Endothelial cell of umbilical vein (primary cell): ENCODE data around the gene KCNG2. TPM values are rescaled to one million over a fixed set of nuclear protein-coding genes. Genes with fewer than 3 reads are reported as not detected.

Experiments used
- BruUV-seq: library from RNA; stranded (reverse); fragments of 400-500 nt; replicated peaks from 2 replicates; lab custom pipeline; 2021; lab: Mats Ljungman, UMichigan
- CTCF ChIA-PET: fragments of 300-600, 350-600 bp; sonication (Branson Sonifier 250); formaldehyde crosslinking; loops from one replicate; lab custom pipeline; 2021; ENCODE audit warnings: antibody characterized with exemption, inconsistent platforms; lab: Charles Lee
- POLR2A ChIA-PET: fragments of 300-600, 350-600 bp; sonication (Branson Sonifier 250); formaldehyde crosslinking; loops from one replicate; lab custom pipeline; 2021; ENCODE audit warnings: antibody characterized with exemption, inconsistent platforms; lab: Charles Lee
- DNase-seq: peaks from one replicate; pipeline ENCODE4 v3.0.0-alpha.2; 2011; ENCODE audit warnings: low read depth, low spot score
- FAIRE-seq: peaks from 2 replicates; lab custom pipeline; 2011; peaks lifted over from hg19 to GRCh38; lab: Jason Lieb, UNC
- H2AFZ ChIP-seq: 2 replicates; pipeline ENCODE4 v1.6.0; 2012; ENCODE audit warnings: low read depth, low read length, control low read depth, inconsistent platforms
- H3K27ac ChIP-seq: 2 replicates; pipeline ENCODE4 v1.5.1; 2011; ENCODE audit warnings: low read depth, mild to moderate bottlenecking, control low read depth, low read length, moderate library complexity; ENCODE audit not compliant: insufficient read depth
- H3K27me3 ChIP-seq, 2 experiments: 2 replicates each; pipeline versions ENCODE4 v1.6.0 to v1.6.1; 2011; ENCODE audit warnings: low read length in 2 of 2, mixed read lengths in 1 of 2; ENCODE audit not compliant: control insufficient read depth in 2 of 2, insufficient read depth in 2 of 2
- H3K36me3 ChIP-seq, 2 experiments: 2 replicates in 1 of 2; 3 replicates in 1 of 2; pipeline ENCODE4 v1.5.1; 2011; ENCODE audit warnings: low read length in 2 of 2, mild to moderate bottlenecking in 1 of 2, moderate library complexity in 1 of 2; ENCODE audit not compliant: control insufficient read depth in 2 of 2, insufficient read depth in 2 of 2; ENCODE audit errors: extremely low read depth in 1 of 2
- H3K4me1 ChIP-seq: 3 replicates; pipeline ENCODE4 v1.5.1; 2011; ENCODE audit warnings: mild to moderate bottlenecking, low read length; ENCODE audit not compliant: control insufficient read depth, insufficient read depth; ENCODE audit errors: extremely low read depth
- H3K4me2 ChIP-seq: 2 replicates; pipeline ENCODE4 v1.6.1; 2011; ENCODE audit warnings: low read length, control low read depth, mixed read lengths; ENCODE audit not compliant: insufficient read depth
- H3K4me3 ChIP-seq, 3 experiments: fragments of 200-600 bp in 1 of 3; sonication (generic), shearing (Covaris generic) in 1 of 3; replicated peaks in 1 of 3; 2 replicates each; pipeline ENCODE4 v1.5.1; 2011 to 2016; ENCODE audit warnings: control low read depth in 3 of 3, low read length in 3 of 3, mild to moderate bottlenecking in 2 of 3, inconsistent platforms in 1 of 3, low read depth in 1 of 3, moderate library complexity in 1 of 3; ENCODE audit not compliant: insufficient read depth in 1 of 3
- H3K79me2 ChIP-seq: 2 replicates; pipeline ENCODE4 v1.6.0; 2012; ENCODE audit warnings: low read length, inconsistent platforms; ENCODE audit not compliant: control insufficient read depth, insufficient read depth
- H3K9ac ChIP-seq: replicated peaks from 2 replicates; pipeline ENCODE3; 2011; ENCODE audit warnings: low read length, control low read depth; ENCODE audit not compliant: insufficient read depth; ENCODE audit errors: extremely low read depth
- H3K9me1 ChIP-seq: replicated peaks from 3 replicates; pipeline ENCODE4 v1.6.0; 2011; ENCODE audit warnings: mild to moderate bottlenecking, low read length; ENCODE audit not compliant: control insufficient read depth, insufficient read depth; ENCODE audit errors: extremely low read depth
- H3K9me3 ChIP-seq: replicated peaks from 2 replicates; pipeline ENCODE4 v1.5.1; 2012; ENCODE audit warnings: low read length, inconsistent platforms; ENCODE audit not compliant: control insufficient read depth, insufficient read depth
- H4K20me1 ChIP-seq: replicated peaks from 2 replicates; pipeline ENCODE3; 2011; ENCODE audit warnings: mild to moderate bottlenecking, low read length; ENCODE audit not compliant: control insufficient read depth, insufficient read depth; ENCODE audit errors: extremely low read depth
- EZH2 ChIP-seq: IDR thresholded peaks from 2 replicates; pipeline ENCODE4 v1.6.1; 2012; ENCODE audit warnings: borderline replicate concordance, low read depth, mild to moderate bottlenecking, moderate library complexity, low read length, inconsistent platforms; ENCODE audit not compliant: severe bottlenecking
- FOS ChIP-seq: IDR thresholded peaks from 2 replicates; pipeline ENCODE4 v1.6.1; 2011; ENCODE audit warnings: mild to moderate bottlenecking, low read length, moderate library complexity, borderline replicate concordance; ENCODE audit not compliant: insufficient read depth
- GATA2 ChIP-seq: IDR thresholded peaks from 2 replicates; pipeline ENCODE4 v1.7.0; 2011; ENCODE audit warnings: low read depth, mild to moderate bottlenecking, moderate library complexity, mixed read lengths, low read length; ENCODE audit not compliant: insufficient read length, insufficient read depth
- JUN ChIP-seq: IDR thresholded peaks from 2 replicates; pipeline ENCODE4 v1.6.1; 2011; ENCODE audit warnings: borderline replicate concordance, low read depth; ENCODE audit not compliant: insufficient read length, insufficient read depth
- MYC ChIP-seq: IDR thresholded peaks from one replicate; pipeline ENCODE4 v1.6.1; 2011; ENCODE audit warnings: mild to moderate bottlenecking, low read depth, low read length
- POLR2A ChIP-seq: IDR thresholded peaks from 2 replicates; pipeline ENCODE4 v1.6.1; 2012; ENCODE audit warnings: low read depth, mild to moderate bottlenecking, control low read depth, low read length
- POLR2AphosphoS5 ChIP-seq: IDR thresholded peaks from 2 replicates; pipeline ENCODE4 v1.6.1; 2012; ENCODE audit warnings: low read depth, mild to moderate bottlenecking, control low read depth, low read length, moderate library complexity; ENCODE audit not compliant: insufficient read depth
- dilution Hi-C: fragments of 300-500 bp; cut with MboI; formaldehyde crosslinking; loops from one replicate; pipeline ENCODE4 v1.15.0; 2019; ENCODE audit warnings: low sequenced_read_pairs; ENCODE audit not compliant: extremely low pct_ligation_motif_present
- intact Hi-C: fragments of 100-400 bp; cut with micrococcal nuclease; formaldehyde crosslinking; loops from one replicate; pipeline ENCODE4 v1.10.0; 2022
- polyA plus RNA-seq, 4 experiments: library from polyadenylated mRNA; depleted of rRNA in 3 of 4; stranded (reverse) in 3 of 4; unstranded in 1 of 4; fragments of >200 nt; gene quantifications; 2 replicates each; pipeline versions ENCODE4 v1.2.1 to v1.2.3, GENCODE V29; 2011 to 2012; ENCODE audit warnings: missing spikeins in 1 of 4
- total RNA-seq: library from RNA; stranded (reverse); gene quantifications from 2 replicates; pipeline ENCODE4 v1.2.3, GENCODE V29; 2021
- TF ChIP-seq, protein P1 (sequence below): IDR thresholded peaks from 2 replicates; pipeline ENCODE4 v1.6.1; 2011; ENCODE audit not compliant: insufficient read depth, insufficient read length
- TF ChIP-seq, protein P2 (sequence below), 2 donors: IDR thresholded peaks; 1 replicate in 1 of 2; 2 replicates in 1 of 2; pipeline ENCODE4 v1.5.1; 2011; ENCODE audit warnings: low read length in 2 of 2, mild to moderate bottlenecking in 2 of 2, moderate library complexity in 2 of 2, control low read depth in 1 of 2, inconsistent platforms in 1 of 2, low read depth in 1 of 2; ENCODE audit not compliant: insufficient read depth in 1 of 2; ENCODE audit errors: extremely low read depth in 1 of 2

KCNG2 gene
- total and polyA plus RNA-seq, 2 donors (not counting 3 experiments of a cell fraction or from before 2014, with no cell fraction given), result not detected

DNA sequence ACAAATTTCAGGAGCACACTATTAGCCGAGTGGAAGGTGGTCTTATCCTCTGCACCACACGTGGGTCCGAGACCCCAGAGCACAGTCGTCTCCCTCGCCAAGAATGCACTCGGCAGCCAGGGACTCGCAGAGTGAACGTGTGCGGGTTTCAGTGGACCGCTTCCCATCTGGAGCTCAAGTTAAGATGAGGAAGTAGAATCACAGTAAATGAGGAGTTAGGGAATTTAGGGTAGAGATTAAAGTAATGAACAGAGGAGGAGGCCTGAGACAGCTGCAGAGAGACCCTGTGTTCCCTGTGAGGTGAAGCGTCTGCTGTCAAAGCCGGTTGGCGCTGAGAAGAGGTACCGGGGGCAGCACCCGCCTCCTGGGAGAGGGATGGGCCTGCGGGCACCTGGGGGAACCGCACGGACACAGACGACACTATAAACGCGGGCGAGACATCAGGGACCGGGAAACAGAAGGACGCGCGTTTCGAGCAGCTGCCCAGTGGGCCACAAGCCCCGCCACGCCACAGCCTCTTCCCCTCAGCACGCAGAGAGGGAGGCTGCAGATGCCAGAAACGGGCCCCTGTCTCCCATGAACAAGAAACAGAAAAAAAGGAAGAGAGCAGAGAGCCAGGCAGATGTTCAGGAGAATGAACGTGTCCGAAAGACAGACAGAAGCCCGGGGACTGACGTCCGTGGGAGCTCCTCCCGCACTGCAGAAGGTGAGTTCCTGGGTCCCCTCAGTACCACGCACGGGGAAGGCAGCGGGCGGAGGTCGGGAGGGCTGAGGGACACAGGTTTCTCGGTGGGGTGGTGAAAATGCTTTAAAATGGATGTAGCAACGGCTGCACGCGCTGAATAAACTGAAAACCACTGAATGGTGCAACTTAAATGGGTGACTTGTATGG is 5.4 kb upstream of the KCNG2 start:
- intact Hi-C loops (loop anchor here (10.0 kb wide), 1 partner anchor 162 kb away; the partner anchor contains the start of gene SLC66A2), dilution Hi-C loops (no loop called here)
- no peak for DNase-seq
- Histone ChIP-seq H3K9ac (no peak overlapping the region), H3K4me1 (peaks cover 2% of the 10 kb centered on the region), H4K20me1 (no peaks in the 10 kb centered on the region), H3K9me3 (no peaks in the 10 kb centered on the region), H3K4me3 (no peak overlapping the region), H3K36me3 (no peaks in the 10 kb centered on the region), H3K9me1 (no peaks in the 10 kb centered on the region), H3K79me2 (no peaks in the 10 kb centered on the region), H3K4me2 (no peak overlapping the region), H3K27ac (no peak overlapping the region), H2AFZ (no peak overlapping the region), H3K27me3 (peaks cover 21% of the 10 kb centered on the region in 2 experiments)
- no peak for TF ChIP-seq JUN
- TF ChIP-seq GATA2, result no peak
- BruUV-seq, result no TSS peak
- FAIRE-seq, result no peak
- ChIA-PET CTCF (no interaction called here), POLR2A (no interaction called here)

DNA sequence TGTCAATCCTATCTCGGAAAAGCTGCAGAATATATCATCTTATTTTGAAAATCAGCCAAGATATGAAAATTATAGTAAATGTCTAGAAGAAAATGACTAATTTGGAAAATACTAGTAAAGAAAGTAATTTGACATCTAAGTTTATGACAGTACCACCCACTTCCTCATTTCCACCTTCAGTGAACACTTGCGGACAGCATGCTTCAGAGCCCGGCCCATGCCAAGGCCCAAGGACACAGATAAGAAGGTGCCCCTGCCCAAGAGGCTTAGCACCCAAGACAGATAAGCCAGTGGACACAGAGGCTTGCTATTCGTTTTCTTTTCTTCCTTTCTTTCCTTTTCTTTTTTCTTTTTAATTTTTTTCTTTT is 4.8 kb upstream of the KCNG2 start:
- H3K27me3 ChIP-seq, result peaks cover 19 to 20% of the 10 kb centered on the region in 2 experiments
- FAIRE-seq, result no peak

More for the DNA sequence above, 4.8 kb upstream of the KCNG2 start:
- no TSS peak for BruUV-seq
- TF ChIP-seq FOS (no peak), JUN (no peak), GATA2 (no peak), POLR2A (no peak), MYC (no peak), EZH2 (no peak), POLR2AphosphoS5 (no peak)
- TF ChIP-seq, protein P1, sequence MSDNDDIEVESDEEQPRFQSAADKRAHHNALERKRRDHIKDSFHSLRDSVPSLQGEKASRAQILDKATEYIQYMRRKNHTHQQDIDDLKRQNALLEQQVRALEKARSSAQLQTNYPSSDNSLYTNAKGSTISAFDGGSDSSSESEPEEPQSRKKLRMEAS, result no peak
- TF ChIP-seq, protein P2, sequence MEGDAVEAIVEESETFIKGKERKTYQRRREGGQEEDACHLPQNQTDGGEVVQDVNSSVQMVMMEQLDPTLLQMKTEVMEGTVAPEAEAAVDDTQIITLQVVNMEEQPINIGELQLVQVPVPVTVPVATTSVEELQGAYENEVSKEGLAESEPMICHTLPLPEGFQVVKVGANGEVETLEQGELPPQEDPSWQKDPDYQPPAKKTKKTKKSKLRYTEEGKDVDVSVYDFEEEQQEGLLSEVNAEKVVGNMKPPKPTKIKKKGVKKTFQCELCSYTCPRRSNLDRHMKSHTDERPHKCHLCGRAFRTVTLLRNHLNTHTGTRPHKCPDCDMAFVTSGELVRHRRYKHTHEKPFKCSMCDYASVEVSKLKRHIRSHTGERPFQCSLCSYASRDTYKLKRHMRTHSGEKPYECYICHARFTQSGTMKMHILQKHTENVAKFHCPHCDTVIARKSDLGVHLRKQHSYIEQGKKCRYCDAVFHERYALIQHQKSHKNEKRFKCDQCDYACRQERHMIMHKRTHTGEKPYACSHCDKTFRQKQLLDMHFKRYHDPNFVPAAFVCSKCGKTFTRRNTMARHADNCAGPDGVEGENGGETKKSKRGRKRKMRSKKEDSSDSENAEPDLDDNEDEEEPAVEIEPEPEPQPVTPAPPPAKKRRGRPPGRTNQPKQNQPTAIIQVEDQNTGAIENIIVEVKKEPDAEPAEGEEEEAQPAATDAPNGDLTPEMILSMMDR (IDR thresholded peaks at IDR 0.05; ENCODE audit: extremely low read depth in 1 of 2, insufficient read depth in 1 of 2, low read depth in 1 of 2, low read length in 2 of 2), result no peak
- no peaks in the 10 kb centered on the region for H3K36me3 ChIP-seq
- no peaks in the 10 kb centered on the region for H3K9me1 ChIP-seq
- POLR2A ChIA-PET, result no interaction called here
- intact Hi-C loops, result loop anchor here (10.0 kb wide), 1 partner anchor 162 kb away; the partner anchor contains the start of gene SLC66A2
- H3K79me2 ChIP-seq, result no peaks in the 10 kb centered on the region
- no peak overlapping the region for H3K27ac ChIP-seq
- no peak overlapping the region for H3K9ac ChIP-seq
- no peaks in the 10 kb centered on the region for H3K9me3 ChIP-seq
- no peak overlapping the region for H2AFZ ChIP-seq
- H3K4me3 ChIP-seq, result no peak overlapping the region
- H3K4me2 ChIP-seq, result no peak overlapping the region
- no peak for DNase-seq
- dilution Hi-C loops, result no loop called here
- CTCF ChIA-PET, result no interaction called here
- H3K4me1 ChIP-seq, result peaks cover 2% of the 10 kb centered on the region
- no peaks in the 10 kb centered on the region for H4K20me1 ChIP-seq
